Spleen (tissue), 11 donors: ENCODE data around the gene GALT. TPM values are rescaled to one million over a fixed set of nuclear protein-coding genes. Genes with fewer than 3 reads are reported as not detected.

Experiments
- DNase-seq: peaks from one replicate; pipeline ENCODE4 v3.0.0-alpha.2; 2020
- H3K27ac ChIP-seq, 8 donors: fragments of 200-600 bp; sonication (generic) in 7 of 8; 1 replicate in 4 of 8; 2 replicates in 4 of 8; pipeline versions ENCODE4 v1.5.0 to v1.8.0; 2016 to 2021; ENCODE audit warnings: inconsistent platforms in 4 of 8, mild to moderate bottlenecking in 4 of 8, moderate library complexity in 1 of 8
- H3K27me3 ChIP-seq, 7 donors: fragments of 200-600 bp; sonication (generic) in 6 of 7; replicated peaks in 1 of 7; 1 replicate in 4 of 7; 2 replicates in 3 of 7; pipeline versions ENCODE4 v1.5.0 to v1.8.0; 2016 to 2021; ENCODE audit warnings: inconsistent platforms in 3 of 7, mild to moderate bottlenecking in 1 of 7
- H3K36me3 ChIP-seq, 6 donors: fragments of 200-600 bp; sonication (generic) in 5 of 6; 1 replicate in 4 of 6; 2 replicates in 2 of 6; pipeline versions ENCODE4 v1.5.0 to v1.8.0; 2016 to 2021; ENCODE audit warnings: inconsistent platforms in 2 of 6
- H3K4me1 ChIP-seq, 6 donors: fragments of 200-600 bp; sonication (generic) in 5 of 6; 1 replicate in 3 of 6; 2 replicates in 3 of 6; pipeline versions ENCODE4 v1.5.0 to v1.8.0; 2016 to 2021; ENCODE audit warnings: inconsistent platforms in 3 of 6
- H3K4me3 ChIP-seq, 8 donors: fragments of 200-600 bp; sonication (generic) in 7 of 8; 1 replicate in 4 of 8; 2 replicates in 4 of 8; pipeline versions ENCODE4 v1.5.0 to v1.8.0; 2016 to 2021; ENCODE audit warnings: inconsistent platforms in 4 of 8, mild to moderate bottlenecking in 4 of 8, moderate library complexity in 2 of 8
- H3K9me3 ChIP-seq, 8 donors: fragments of 200-600 bp; sonication (generic) in 7 of 8; 1 replicate in 4 of 8; 2 replicates in 4 of 8; pipeline versions ENCODE4 v1.5.0 to v1.8.0; 2016 to 2021; ENCODE audit warnings: inconsistent platforms in 4 of 8
- POLR2A ChIP-seq, 3 donors: fragments of 450-650 bp; IDR thresholded peaks; one replicate each; pipeline ENCODE4 v1.5.1; 2017; ENCODE audit warnings: antibody characterized with exemption in 3 of 3, mild to moderate bottlenecking in 1 of 3
- POLR2AphosphoS5 ChIP-seq, 3 donors: sonication (generic); formaldehyde crosslinking; IDR thresholded peaks; one replicate each; pipeline ENCODE4 v1.5.1; 2017; ENCODE audit warnings: antibody characterized with exemption in 3 of 3
- WGBS, 5 donors: extraction: QIAGEN DNeasy Blood & Tissue Kit in 3 of 5; methylation state at CpG; one replicate each; pipeline versions ENCODE4 v1.1.5 to v1.1.7; 2013 to 2018; 5-methylcytosine and 5-hydroxymethylcytosine counted together
- intact Hi-C: fragments of 100-400 bp; cut with DNase I; formaldehyde crosslinking; loops from one replicate; pipeline ENCODE4 v1.15.0; 2023; ENCODE audit warnings: low total_unique reads
- polyA plus RNA-seq, 3 donors: library from polyadenylated mRNA; stranded (reverse); fragments of 200-250 nt; gene quantifications; one replicate each; pipeline ENCODE4 v1.2.1, GENCODE V29; 2013
- total RNA-seq, 7 donors: library from RNA; depleted of rRNA in 3 of 7; stranded (reverse); fragments of >200 nt in 3 of 7; fragmentation: NEBNext Ultra II Directional in 4 of 7; extraction: Animal tissue kit (Norgen Biotek cat#: 25700) in 4 of 7; gene quantifications; one replicate each; pipeline versions ENCODE4 v1.1.0 to v1.2.1, GENCODE V29; 2016 to 2021
- TF ChIP-seq, protein P1 (sequence below), 11 experiments: fragments of 200-600 bp in 7 of 11; fragments of 450-650 bp in 4 of 11; sonication (generic) in 4 of 11; IDR thresholded peaks in 8 of 11; conservative IDR thresholded peaks in 3 of 11; 1 replicate in 7 of 11; 2 replicates in 4 of 11; pipeline versions ENCODE4 v1.4.0 to v1.8.0; 2016 to 2021; ENCODE audit warnings: antibody characterized with exemption in 11 of 11, inconsistent platforms in 4 of 11, mild to moderate bottlenecking in 1 of 11
- donor health status: healthy with polysubstance abuse.
- donor health status: DM: no; HTN: no; CAD: no; lungs with moderate emphysema.
- donor health status: DM: no; HTN: no; CAD: no.
- donor health status: Bipolar disorder and iron deficiency.
- donor health status: healthy.
- donor health status: DM: no; HTN: no; CAD: no.
- donor health status: DM: yes; HTN: yes; CAD: no.

The GALT gene
- total and polyA plus RNA-seq, 10 donors = 32.1 to 101 (median 74.6) TPM

GRCh38 chr9:34644766-34645314 is 1.6 kb upstream of the GALT start:
- no peak for DNase-seq
- H3K36me3 ChIP-seq = peaks cover 0 to 20% (median 16%) of the 10 kb centered on the region in 6 donors
- intact Hi-C loops = no loop called here
- peaks cover 17 to 36% (median 21%) of the 10 kb centered on the region in 6 donors for H3K4me1 ChIP-seq
- no peaks in the 10 kb centered on the region for H3K9me3 ChIP-seq
- TF ChIP-seq POLR2A (IDR thresholded peaks at IDR 0.05) = no peak
- TF ChIP-seq, protein P1, sequence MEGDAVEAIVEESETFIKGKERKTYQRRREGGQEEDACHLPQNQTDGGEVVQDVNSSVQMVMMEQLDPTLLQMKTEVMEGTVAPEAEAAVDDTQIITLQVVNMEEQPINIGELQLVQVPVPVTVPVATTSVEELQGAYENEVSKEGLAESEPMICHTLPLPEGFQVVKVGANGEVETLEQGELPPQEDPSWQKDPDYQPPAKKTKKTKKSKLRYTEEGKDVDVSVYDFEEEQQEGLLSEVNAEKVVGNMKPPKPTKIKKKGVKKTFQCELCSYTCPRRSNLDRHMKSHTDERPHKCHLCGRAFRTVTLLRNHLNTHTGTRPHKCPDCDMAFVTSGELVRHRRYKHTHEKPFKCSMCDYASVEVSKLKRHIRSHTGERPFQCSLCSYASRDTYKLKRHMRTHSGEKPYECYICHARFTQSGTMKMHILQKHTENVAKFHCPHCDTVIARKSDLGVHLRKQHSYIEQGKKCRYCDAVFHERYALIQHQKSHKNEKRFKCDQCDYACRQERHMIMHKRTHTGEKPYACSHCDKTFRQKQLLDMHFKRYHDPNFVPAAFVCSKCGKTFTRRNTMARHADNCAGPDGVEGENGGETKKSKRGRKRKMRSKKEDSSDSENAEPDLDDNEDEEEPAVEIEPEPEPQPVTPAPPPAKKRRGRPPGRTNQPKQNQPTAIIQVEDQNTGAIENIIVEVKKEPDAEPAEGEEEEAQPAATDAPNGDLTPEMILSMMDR (IDR thresholded peaks at IDR 0.05 in 8 of 11, conservative IDR thresholded peaks at IDR 0.05 in 3 of 11) = no peak
- no peak for TF ChIP-seq POLR2AphosphoS5 (IDR thresholded peaks at IDR 0.05)
- no peak overlapping the region for H3K27ac ChIP-seq
- no peak overlapping the region for H3K4me3 ChIP-seq
- H3K27me3 ChIP-seq = no peaks in the 10 kb centered on the region

DNA sequence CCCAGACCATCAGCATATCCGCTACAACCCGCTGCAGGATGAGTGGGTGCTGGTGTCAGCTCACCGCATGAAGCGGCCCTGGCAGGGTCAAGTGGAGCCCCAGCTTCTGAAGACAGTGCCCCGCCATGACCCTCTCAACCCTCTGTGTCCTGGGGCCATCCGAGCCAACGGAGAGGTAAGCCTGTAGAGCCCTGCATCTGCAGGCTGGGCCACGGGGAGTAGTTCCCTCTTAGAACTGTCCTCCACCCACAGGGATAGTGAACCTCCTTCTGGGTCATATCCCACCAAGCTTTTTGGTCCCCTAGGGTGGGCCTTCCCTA is 569 bp downstream of the GALT start:
- DNase-seq = no peak
- TF ChIP-seq, protein P1 (IDR thresholded peaks at IDR 0.05 in 8 of 11, conservative IDR thresholded peaks at IDR 0.05 in 3 of 11) = no peak
- TF ChIP-seq POLR2A (IDR thresholded peaks at IDR 0.05) = no peak
- TF ChIP-seq POLR2AphosphoS5 (IDR thresholded peaks at IDR 0.05) = no peak
- Histone ChIP-seq H3K9me3 (no peaks in the 10 kb centered on the region), H3K27me3 (no peaks in the 10 kb centered on the region), H3K36me3 (peaks cover 0 to 38% (median 25%) of the 10 kb centered on the region in 6 donors), H3K4me3 (peak overlapping the region; percentile 68 to 99 (median 90)), H3K4me1 (peaks cover 17 to 58% (median 26%) of the 10 kb centered on the region in 6 donors), H3K27ac (peak overlapping the region; percentile 83 to 95 (median 88))
- intact Hi-C loops = no loop called here
- WGBS, 5 donors = 0 to 3% (median 0%) methylated on average over 5 to 8 of the region's 8 CpGs

GRCh38 chr9:34647651-34648050 is 1.2 kb downstream of the GALT start:
- no peaks in the 10 kb centered on the region for H3K9me3 ChIP-seq
- H3K27me3 ChIP-seq = no peaks in the 10 kb centered on the region
- WGBS, 5 donors = 55 to 74% (median 67%) methylated on average over 10 of the region's 10 CpGs
- peak overlapping the region in 6 of 8 donors; percentile 85 to 95 (median 90) for H3K27ac ChIP-seq
- intact Hi-C loops = no loop called here
- peak overlapping the region; percentile 68 to 99 (median 90) for H3K4me3 ChIP-seq
- no peak for DNase-seq
- TF ChIP-seq, protein P1 (IDR thresholded peaks at IDR 0.05 in 8 of 11, conservative IDR thresholded peaks at IDR 0.05 in 3 of 11) = no peak
- no peak for TF ChIP-seq POLR2AphosphoS5 (IDR thresholded peaks at IDR 0.05)
- TF ChIP-seq POLR2A (IDR thresholded peaks at IDR 0.05) = no peak
- peaks cover 0 to 38% (median 25%) of the 10 kb centered on the region in 6 donors for H3K36me3 ChIP-seq
- H3K4me1 ChIP-seq = peaks cover 23 to 64% (median 32%) of the 10 kb centered on the region in 6 donors

- 90 to 96% (median 91%) methylated on average over 8 of the region's 8 CpGs for WGBS, 5 donors
- no peak for DNase-seq
- intact Hi-C loops = no loop called here
- Histone ChIP-seq H3K9me3 (no peaks in the 10 kb centered on the region), H3K27me3 (no peaks in the 10 kb centered on the region), H3K36me3 (peaks cover 0 to 38% (median 25%) of the 10 kb centered on the region in 6 donors), H3K4me3 (no peak overlapping the region), H3K27ac (no peak overlapping the region), H3K4me1 (peaks cover 32 to 75% (median 41%) of the 10 kb centered on the region in 6 donors)
- TF ChIP-seq POLR2AphosphoS5 (IDR thresholded peaks at IDR 0.05) (no peak), POLR2A (IDR thresholded peaks at IDR 0.05) (no peak)
- TF ChIP-seq, protein P1 (IDR thresholded peaks at IDR 0.05 in 8 of 11, conservative IDR thresholded peaks at IDR 0.05 in 3 of 11) = no peak
These were observed 2.2 kb downstream of the GALT start for GRCh38 chr9:34648673-34649072.
